ENCODE measurements around the gene ARHGAP6. TPM values are rescaled to one million over a fixed set of nuclear protein-coding genes. Genes with fewer than 3 reads are reported as not detected.

Gene ARHGAP6
- total RNA-seq, 6 donors from 2014 or later = 14.4 to 40.9 (median 18.0) TPM

GRCh38 chrX:11089802-11090201, 575.9 kb downstream of the ARHGAP6 start:
- DNase-seq (no peak), ATAC-seq (ENCODE audit: low FRiP score in 2 of 2) (no peak)
- Histone ChIP-seq H3K4me3 (no peak overlapping the region), H3K4me1 (no peaks in the 10 kb centered on the region), H3K27me3 (no peaks in the 10 kb centered on the region), H3K9me3 (peaks cover 0 to 10% (median 0%) of the 10 kb centered on the region in 4 donors), H3K27ac (no peak overlapping the region), H3K36me3 (no peaks in the 10 kb centered on the region)
- TF ChIP-seq EP300 (IDR thresholded peaks at IDR 0.05) (no peak), POLR2AphosphoS5 (IDR thresholded peaks at IDR 0.05) (no peak), POLR2A (IDR thresholded peaks at IDR 0.05) (no peak), CTCF (IDR thresholded peaks at IDR 0.05) (no peak)
- 83 to 91% methylated on average over 1 of the region's 1 CpG for WGBS, 2 donors

Small RNA genes lying within 50 kb of the gene (small RNA-seq; reads per million reads assigned to genes)
- gene MIR548AX (0 to 0.13 (median 0) reads per million in 4 donors), gene RF00019 (0 reads per million in 4 donors), gene RF02271 (0 reads per million in 4 donors)

Other genes with a start within 250 kb of the ARHGAP6 start
- gene MSL3, start 92.3 kb upstream of the ARHGAP6 start, total RNA-seq = 10 to 100 TPM; 24.6 to 37.7 (median 31.3) TPM

All from upper lobe of left lung (tissue), 6 donors.